Measurements from ENCODE around the gene DNASE1L1.

DNASE1L1 gene

GRCh38 chrX:154409222-154409871, at the start of gene DNASE1L1:
TSS of gene DNASE1L1 (minus strand) at chrX:154409254. CDS start at chrX:154405568, 3,686 bp downstream.
- no peak for DNase-seq

- peak; percentile 44 for DNase-seq
These were observed 49.3 kb upstream of the DNASE1L1 start, which contains the start of gene PLXNA3 for GRCh38 chrX:154458116-154458953. TSS of gene PLXNA3 (plus strand) at chrX:154458281. CDS start at chrX:154460184, 1,903 bp downstream.

- DNase-seq, result peak; percentile 25
These were observed 48.5 kb upstream of the DNASE1L1 start for GRCh38 chrX:154457491-154458115.

- DNase-seq, result no peak
These were observed 43.8 kb upstream of the DNASE1L1 start for GRCh38 chrX:154452823-154453222.

GRCh38 chrX:154450312-154450711, 41.3 kb upstream of the DNASE1L1 start:
- DNase-seq, result no peak

GRCh38 chrX:154449618-154450017, 40.6 kb upstream of the DNASE1L1 start:
- DNase-seq, result no peak

GRCh38 chrX:154448484-154448883, 39.4 kb upstream of the DNASE1L1 start:
- DNase-seq, result no peak

GRCh38 chrX:154446430-154446829, 37.4 kb upstream of the DNASE1L1 start:
- no peak for DNase-seq

- DNase-seq, result no peak
These were observed 36.7 kb upstream of the DNASE1L1 start for GRCh38 chrX:154445776-154446175.

GRCh38 chrX:154444755-154445246, 35.7 kb upstream of the DNASE1L1 start:
- DNase-seq, result no peak

GRCh38 chrX:154443992-154444754, 35.1 kb upstream of the DNASE1L1 start, which contains the start of gene FAM50A:
TSS of gene FAM50A (plus strand) at chrX:154444141. CDS start at chrX:154444236, 95 bp downstream.
- peak; percentile 67 for DNase-seq

GRCh38 chrX:154443479-154443910, 34.4 kb upstream of the DNASE1L1 start:
- DNase-seq, result no peak

GRCh38 chrX:154441984-154442707, 33.1 kb upstream of the DNASE1L1 start:
- DNase-seq, result no peak

- DNase-seq, result no peak
These were observed 32.5 kb upstream of the DNASE1L1 start for GRCh38 chrX:154441564-154441963.

- no peak for DNase-seq
These were observed 31.7 kb upstream of the DNASE1L1 start for GRCh38 chrX:154440623-154441357.

- no peak for DNase-seq
These were observed 30.8 kb upstream of the DNASE1L1 start for GRCh38 chrX:154439841-154440240.

GRCh38 chrX:154437971-154438893, 29.2 kb upstream of the DNASE1L1 start:
- no peak for DNase-seq

GRCh38 chrX:154436983-154437752, 28.1 kb upstream of the DNASE1L1 start, which contains the start of gene GDI1:
TSS of gene GDI1 (plus strand) at chrX:154437154. CDS start at chrX:154437255, 101 bp downstream.
- DNase-seq, result peak; percentile 29
